ENCODE data around the gene ADARB1.

GRCh38 chr21:45095505-45095904, 21.1 kb downstream of the ADARB1 start:
- TF ChIP-seq POLR2A (IDR thresholded peaks at IDR 0.05; ENCODE audit: control extremely low read depth in 1 of 2, low read depth in 2 of 2, low read length in 2 of 2) (no peak), E2F6 (IDR thresholded peaks at IDR 0.05) (no peak)

Data from H1 (cell line).